Chondrocyte (in vitro differentiated cells): Measurements from ENCODE around the gene TMEM132E. TPM values are rescaled to one million over a fixed set of nuclear protein-coding genes. Genes with fewer than 3 reads are reported as not detected.

Experiments used
- DNase-seq: peaks from one replicate; pipeline ENCODE4 v3.0.0; 2021; ENCODE audit warnings: mixed read lengths, low spot score
- H3K27ac Mint-ChIP-seq: one replicate; pipeline ENCODE4 v1.8.0; 2021; ENCODE audit warnings: mild to moderate bottlenecking, moderate library complexity, mixed read lengths; ENCODE audit not compliant: unreplicated experiment
- H3K27me3 Mint-ChIP-seq: 2 replicates; pipeline ENCODE4 v1.8.0; 2021; ENCODE audit warnings: low read depth, mixed read lengths
- H3K36me3 Mint-ChIP-seq: 2 replicates; pipeline ENCODE4 v1.8.0; 2021; ENCODE audit warnings: low read depth, mixed read lengths
- H3K4me1 Mint-ChIP-seq: 2 replicates; pipeline ENCODE4 v1.8.0; 2021; ENCODE audit warnings: low read depth, mild to moderate bottlenecking, mixed read lengths
- H3K4me3 Mint-ChIP-seq: one replicate; pipeline ENCODE4 v1.8.0; 2021; ENCODE audit warnings: mild to moderate bottlenecking, moderate library complexity, mixed read lengths; ENCODE audit not compliant: unreplicated experiment
- H3K9me3 Mint-ChIP-seq: 2 replicates; pipeline ENCODE4 v1.8.0; 2021; ENCODE audit warnings: low read depth, mixed read lengths
- total RNA-seq: library from RNA; stranded (reverse); gene quantifications from 3 replicates; pipeline ENCODE4 v1.2.1, GENCODE V29; 2021
- TF ChIP-seq, protein P1 (sequence below): fragments of 200-600 bp; sonication (generic); IDR thresholded peaks from 2 replicates; pipeline ENCODE4 v1.5.0; 2021; ENCODE audit warnings: antibody characterized with exemption, mild to moderate bottlenecking, moderate library complexity

The TMEM132E gene
- total RNA-seq, 1 donor from 2014 or later: 0.20 TPM

GRCh38 chr17:34553907-34554306, 25.5 kb upstream of the TMEM132E start:
- Mint-ChIP-seq H3K4me1 (no peaks in the 10 kb centered on the region), H3K9me3 (no peaks in the 10 kb centered on the region), H3K36me3 (no peaks in the 10 kb centered on the region), H3K27ac (no peak overlapping the region), H3K4me3 (no peak overlapping the region), H3K27me3 (peaks cover 26% of the 10 kb centered on the region)
- TF ChIP-seq, protein P1, sequence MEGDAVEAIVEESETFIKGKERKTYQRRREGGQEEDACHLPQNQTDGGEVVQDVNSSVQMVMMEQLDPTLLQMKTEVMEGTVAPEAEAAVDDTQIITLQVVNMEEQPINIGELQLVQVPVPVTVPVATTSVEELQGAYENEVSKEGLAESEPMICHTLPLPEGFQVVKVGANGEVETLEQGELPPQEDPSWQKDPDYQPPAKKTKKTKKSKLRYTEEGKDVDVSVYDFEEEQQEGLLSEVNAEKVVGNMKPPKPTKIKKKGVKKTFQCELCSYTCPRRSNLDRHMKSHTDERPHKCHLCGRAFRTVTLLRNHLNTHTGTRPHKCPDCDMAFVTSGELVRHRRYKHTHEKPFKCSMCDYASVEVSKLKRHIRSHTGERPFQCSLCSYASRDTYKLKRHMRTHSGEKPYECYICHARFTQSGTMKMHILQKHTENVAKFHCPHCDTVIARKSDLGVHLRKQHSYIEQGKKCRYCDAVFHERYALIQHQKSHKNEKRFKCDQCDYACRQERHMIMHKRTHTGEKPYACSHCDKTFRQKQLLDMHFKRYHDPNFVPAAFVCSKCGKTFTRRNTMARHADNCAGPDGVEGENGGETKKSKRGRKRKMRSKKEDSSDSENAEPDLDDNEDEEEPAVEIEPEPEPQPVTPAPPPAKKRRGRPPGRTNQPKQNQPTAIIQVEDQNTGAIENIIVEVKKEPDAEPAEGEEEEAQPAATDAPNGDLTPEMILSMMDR: no peak
- DNase-seq: no peak

DNA sequence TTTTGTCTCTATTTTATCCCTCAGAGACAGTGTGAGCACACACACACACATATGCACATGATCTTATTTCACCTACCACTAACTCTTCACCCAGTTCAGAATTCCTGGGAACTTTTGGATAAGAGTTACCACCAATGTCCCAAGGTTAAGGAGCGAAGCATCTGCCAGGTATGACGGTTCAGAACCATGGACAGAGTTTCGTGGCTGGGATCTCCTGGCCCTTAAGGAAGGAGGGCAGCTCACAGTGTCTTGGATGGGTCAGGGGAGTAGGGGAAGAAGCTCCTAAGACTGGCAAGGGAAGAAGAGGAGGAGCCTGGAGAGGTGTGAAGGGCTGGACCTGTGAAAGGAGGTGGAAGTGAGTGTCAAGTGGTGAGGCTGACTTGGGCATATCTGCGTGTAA, 23.0 kb upstream of the TMEM132E start:
- Mint-ChIP-seq H3K9me3 (no peaks in the 10 kb centered on the region), H3K4me3 (no peak overlapping the region), H3K27ac (no peak overlapping the region), H3K4me1 (no peaks in the 10 kb centered on the region), H3K36me3 (no peaks in the 10 kb centered on the region), H3K27me3 (peaks cover 19% of the 10 kb centered on the region)
- DNase-seq: no peak
- TF ChIP-seq, protein P1: no peak

- H3K27ac Mint-ChIP-seq: no peak overlapping the region
- H3K27me3 Mint-ChIP-seq: peaks cover 15% of the 10 kb centered on the region
- TF ChIP-seq, protein P1: no peak
- H3K4me3 Mint-ChIP-seq: no peak overlapping the region
- H3K4me1 Mint-ChIP-seq: no peaks in the 10 kb centered on the region
- no peaks in the 10 kb centered on the region for H3K9me3 Mint-ChIP-seq
- H3K36me3 Mint-ChIP-seq: no peaks in the 10 kb centered on the region
- DNase-seq: no peak
Measured at GRCh38 chr17:34556931-34557330, 22.5 kb upstream of the TMEM132E start.

GRCh38 chr17:34561328-34561727, 18.1 kb upstream of the TMEM132E start:
- Mint-ChIP-seq H3K4me1 (no peaks in the 10 kb centered on the region), H3K4me3 (no peak overlapping the region), H3K36me3 (no peaks in the 10 kb centered on the region), H3K27me3 (peaks cover 15% of the 10 kb centered on the region), H3K9me3 (no peaks in the 10 kb centered on the region), H3K27ac (no peak overlapping the region)
- no peak for DNase-seq
- TF ChIP-seq, protein P1: no peak

GRCh38 chr17:34562387-34562786, 17.0 kb upstream of the TMEM132E start:
- Mint-ChIP-seq H3K4me1 (no peaks in the 10 kb centered on the region), H3K27ac (no peak overlapping the region), H3K4me3 (no peak overlapping the region), H3K27me3 (peaks cover 15% of the 10 kb centered on the region), H3K36me3 (no peaks in the 10 kb centered on the region), H3K9me3 (no peaks in the 10 kb centered on the region)
- TF ChIP-seq, protein P1: peak; percentile 43
- DNase-seq: no peak
